Head of caudate nucleus (tissue), 42 donors: ENCODE measurements around the gene PLXNA1.

Experiments
- DNase-seq, 42 donors: peaks; one replicate each; pipeline versions ENCODE4 v3.0.0 to v3.0.0-alpha.2; 2020 to 2021; ENCODE audit warnings: mixed read lengths in 7 of 42
- intact Hi-C: fragments of 100-400 bp; cut with DNase I; formaldehyde crosslinking; loops from one replicate; pipeline ENCODE4 v1.15.0; 2022

Gene PLXNA1

GRCh38 chr3:126982126-126982470, 817 bp upstream of the PLXNA1 start:
- intact Hi-C loops: loop anchor here (2.0 kb wide), 1 partner anchor 229 kb away; no protein-coding TSS in a partner anchor
- peak in 2 of 42 donors; percentile 26 to 28 for DNase-seq

GRCh38 chr3:126983276-126983652, 349 bp downstream of the PLXNA1 start:
- intact Hi-C loops: loop anchor here (2.0 kb wide), 1 partner anchor 230 kb away; no protein-coding TSS in a partner anchor
- DNase-seq: peak in 2 of 42 donors; percentile 18 to 26

- DNase-seq: peak in 2 of 42 donors; percentile 31 to 41
- intact Hi-C loops: loop anchor here (2.0 kb wide), 1 partner anchor 231 kb away; no protein-coding TSS in a partner anchor
Measured at GRCh38 chr3:126983653-126984390, 907 bp downstream of the PLXNA1 start.

- DNase-seq: no peak
- intact Hi-C loops: no loop called here
Measured at GRCh38 chr3:126984391-126985131, 1.6 kb downstream of the PLXNA1 start.

- DNase-seq: no peak
Measured at GRCh38 chr3:126985132-126985985, 2.4 kb downstream of the PLXNA1 start.

GRCh38 chr3:126986001-126986400, 3.1 kb downstream of the PLXNA1 start:
- intact Hi-C loops: no loop called here
- DNase-seq: no peak

More at GRCh38 chr3:126985132-126985985, 2.4 kb downstream of the PLXNA1 start:
- intact Hi-C loops: no loop called here

GRCh38 chr3:126987129-126987528, 4.2 kb downstream of the PLXNA1 start:
- DNase-seq: no peak
- intact Hi-C loops: no loop called here

- no peak for DNase-seq
- intact Hi-C loops: no loop called here
Measured at GRCh38 chr3:126987596-126987995, 4.7 kb downstream of the PLXNA1 start.

- no peak for DNase-seq
- intact Hi-C loops: no loop called here
Measured at GRCh38 chr3:126988451-126989021, 5.6 kb downstream of the PLXNA1 start.

- DNase-seq: no peak
- intact Hi-C loops: no loop called here
Measured at GRCh38 chr3:126989316-126990023, 6.6 kb downstream of the PLXNA1 start.

- intact Hi-C loops: no loop called here
- DNase-seq: no peak
Measured at GRCh38 chr3:126990024-126990700, 7.2 kb downstream of the PLXNA1 start.

GRCh38 chr3:126990890-126991289, 8.0 kb downstream of the PLXNA1 start:
- intact Hi-C loops: no loop called here
- no peak for DNase-seq

GRCh38 chr3:126991366-126992200, 8.7 kb downstream of the PLXNA1 start:
- no peak for DNase-seq
- intact Hi-C loops: no loop called here

- no peak for DNase-seq
- intact Hi-C loops: no loop called here
Measured at GRCh38 chr3:126992216-126992615, 9.3 kb downstream of the PLXNA1 start.

GRCh38 chr3:126992776-126993175, 9.9 kb downstream of the PLXNA1 start:
- no peak for DNase-seq
- intact Hi-C loops: no loop called here

GRCh38 chr3:126993436-126993835, 10.5 kb downstream of the PLXNA1 start:
- intact Hi-C loops: no loop called here
- no peak for DNase-seq

GRCh38 chr3:126994661-126995245, 11.8 kb downstream of the PLXNA1 start:
- DNase-seq: peak in 1 of 42 donors; percentile 56

More at GRCh38 chr3:126994661-126995245, 11.8 kb downstream of the PLXNA1 start:
- intact Hi-C loops: no loop called here
